ENCODE data around the gene MICU1. TPM values are rescaled to one million over a fixed set of nuclear protein-coding genes. Genes with fewer than 3 reads are reported as not detected.
"Not testable (repeated sequence)": the region's sequence is repeated elsewhere in the genome, so short reads cannot be mapped to it uniquely, and the experiment has no call there.

Gene MICU1
- total and polyA plus RNA-seq, 4 donors: 53.1 to 86.9 (median 73.8) TPM

DNA sequence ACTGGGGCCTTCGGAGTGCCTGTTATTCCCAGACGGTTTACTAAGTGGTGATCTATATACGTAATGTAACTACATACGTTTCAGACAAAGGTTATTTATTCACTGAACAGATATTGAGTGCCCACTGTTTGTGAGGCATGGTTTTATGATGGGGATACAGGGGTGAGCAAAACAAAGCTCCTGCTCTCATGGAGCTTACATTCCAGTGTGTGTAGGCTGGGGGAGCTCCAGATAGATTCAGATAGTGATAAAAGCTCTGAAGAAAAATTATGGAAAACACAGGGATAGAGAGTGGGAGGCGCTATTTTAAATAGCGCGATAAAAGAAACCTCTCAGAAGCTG is 270.7 kb downstream of the MICU1 start:
- no peaks in the 10 kb centered on the region for H3K9me3 ChIP-seq (ENCODE audit: control insufficient read depth, insufficient read depth, low read length)
- peak overlapping the region; percentile 99 for H3K4me3 ChIP-seq (ENCODE audit: low read depth, low read length)
- WGBS (ENCODE audit: insufficient coverage): 63% methylated on average over 3 of the region's 7 CpGs
- peak overlapping the region; percentile 100 for H3K27ac ChIP-seq (ENCODE audit: low read depth, low read length)
- peaks cover 21% of the 10 kb centered on the region for H3K4me1 ChIP-seq (ENCODE audit: control insufficient read depth, insufficient read depth, low read length)
- peaks cover 23% of the 10 kb centered on the region for H3K36me3 ChIP-seq (ENCODE audit: control insufficient read depth, insufficient read depth, low read length)
- H3K27me3 ChIP-seq (ENCODE audit: control insufficient read depth, insufficient read depth, low read length): no peaks in the 10 kb centered on the region
- no peak for DNase-seq (ENCODE audit: low read depth in 4 of 6, low spot score in 6 of 6)

DNA sequence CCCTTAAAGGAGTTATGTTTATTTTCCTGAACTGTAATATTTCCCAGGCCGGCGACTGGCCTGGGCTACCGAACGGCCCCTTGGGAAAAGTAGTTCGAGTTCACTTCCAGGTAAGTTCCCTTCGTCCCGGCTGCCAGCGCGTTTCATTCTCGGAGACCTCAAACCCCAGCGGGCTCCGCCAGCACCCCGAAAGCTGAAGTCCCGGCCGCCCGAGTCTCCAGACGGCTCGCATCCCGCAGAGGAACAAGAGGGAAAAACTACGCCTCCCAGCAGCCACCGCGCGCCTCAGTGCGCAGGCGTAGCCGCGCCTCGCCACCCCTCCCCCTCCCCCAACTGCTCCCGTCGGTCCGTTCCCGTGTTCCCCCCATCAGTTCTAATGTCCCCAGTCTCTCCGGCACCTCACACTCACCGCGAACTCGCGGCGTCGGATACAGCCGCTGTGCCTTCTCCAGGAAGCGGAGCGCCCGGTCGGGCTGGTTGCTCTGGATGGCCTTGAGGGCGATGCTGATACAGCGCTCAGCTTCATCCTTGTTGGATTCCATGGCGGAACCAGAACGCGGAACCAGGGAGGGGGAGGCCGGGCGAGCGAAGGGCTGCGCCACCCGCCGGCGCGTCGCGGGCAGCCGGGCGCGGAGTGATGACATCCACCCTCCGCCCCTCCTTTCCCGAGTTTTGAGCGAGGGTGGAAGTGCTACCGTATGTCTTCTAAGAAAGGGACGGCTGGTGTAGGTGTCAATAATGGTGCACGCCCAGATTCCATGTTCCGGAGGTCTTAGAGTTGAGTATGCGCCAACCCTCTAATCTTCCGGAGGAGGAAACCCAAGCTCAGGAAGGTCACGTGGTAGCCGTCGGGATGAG is 271.3 kb downstream of the MICU1 start, which contains the start of gene DNAJB12:
Gene DNAJB12 (minus strand): TSS at position 564 of the 858 bp plus-strand sequence. CDS start 22 bp downstream, at position 542.
- H3K36me3 ChIP-seq (ENCODE audit: control insufficient read depth, insufficient read depth, low read length): peaks cover 29% of the 10 kb centered on the region
- no peaks in the 10 kb centered on the region for H3K9me3 ChIP-seq (ENCODE audit: control insufficient read depth, insufficient read depth, low read length)
- H3K4me3 ChIP-seq (ENCODE audit: low read depth, low read length): peak within 1 kb of the TSS; percentile 99
- H3K27me3 ChIP-seq (ENCODE audit: control insufficient read depth, insufficient read depth, low read length): no peaks in the 10 kb centered on the region
- H3K4me1 ChIP-seq (ENCODE audit: control insufficient read depth, insufficient read depth, low read length): peaks cover 21% of the 10 kb centered on the region
- WGBS (ENCODE audit: insufficient coverage): under 1% methylated on average over 69 of the region's 74 CpGs
- peak; percentile 90 to 98 (median 96) for DNase-seq (ENCODE audit: low read depth in 4 of 6, low spot score in 6 of 6)
- peak within 1 kb of the TSS; percentile 100 for H3K27ac ChIP-seq (ENCODE audit: low read depth, low read length)

GRCh38 chr10:72353965-72354355 is 271.9 kb downstream of the MICU1 start:
- peak overlapping the region; percentile 100 for H3K27ac ChIP-seq (ENCODE audit: low read depth, low read length)
- no peaks in the 10 kb centered on the region for H3K27me3 ChIP-seq (ENCODE audit: control insufficient read depth, insufficient read depth, low read length)
- DNase-seq (ENCODE audit: low read depth in 4 of 6, low spot score in 6 of 6): no peak
- peaks cover 21% of the 10 kb centered on the region for H3K4me1 ChIP-seq (ENCODE audit: control insufficient read depth, insufficient read depth, low read length)
- 0% methylated on average over 16 of the region's 23 CpGs for WGBS (ENCODE audit: insufficient coverage)
- no peaks in the 10 kb centered on the region for H3K9me3 ChIP-seq (ENCODE audit: control insufficient read depth, insufficient read depth, low read length)
- peaks cover 32% of the 10 kb centered on the region for H3K36me3 ChIP-seq (ENCODE audit: control insufficient read depth, insufficient read depth, low read length)
- peak overlapping the region; percentile 99 for H3K4me3 ChIP-seq (ENCODE audit: low read depth, low read length)

DNA sequence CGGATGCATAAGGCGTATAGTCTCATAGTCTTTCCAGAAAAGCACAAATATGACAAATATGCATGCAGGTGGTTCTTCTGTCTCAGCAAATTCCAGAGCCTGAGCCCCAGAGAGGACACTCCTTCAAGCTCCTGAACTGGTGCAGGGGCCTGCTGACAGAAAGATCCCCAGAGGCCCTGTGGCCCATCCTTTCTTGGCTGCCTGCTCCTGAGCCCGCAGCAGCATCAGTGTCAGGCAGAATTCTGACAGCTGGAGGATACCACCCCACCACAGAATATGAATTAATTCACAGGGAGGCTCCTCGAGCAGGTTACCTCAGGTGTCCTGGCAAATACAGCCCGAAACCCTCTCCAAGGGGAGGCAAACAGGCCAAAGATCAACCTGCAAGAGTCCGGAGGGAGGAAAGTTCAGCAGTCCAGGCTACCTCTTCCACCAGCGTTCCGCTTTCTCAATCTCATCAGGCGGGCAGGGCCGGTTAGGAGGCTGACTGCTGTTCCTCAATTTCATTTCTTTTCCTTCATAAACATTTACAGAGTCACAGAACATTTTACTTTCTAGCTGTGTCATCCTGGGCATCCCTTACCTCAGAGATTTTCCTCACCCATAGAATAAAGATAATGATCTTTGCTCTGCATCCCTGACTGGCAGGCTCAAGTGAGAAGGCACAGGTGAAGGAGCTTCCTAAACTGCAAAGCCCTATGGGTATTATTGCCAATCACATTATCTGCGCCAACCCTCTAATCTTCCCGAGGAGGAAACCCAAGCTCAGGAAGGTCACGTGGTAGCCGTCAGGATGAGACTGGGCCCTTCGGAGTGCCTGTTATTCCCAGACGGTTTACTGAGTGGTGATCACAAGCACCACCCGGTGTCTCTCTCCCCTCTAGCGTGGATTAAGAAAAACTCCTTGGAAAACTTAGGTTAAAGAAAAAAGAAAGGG is 272.6 kb downstream of the MICU1 start:
- Histone ChIP-seq H3K36me3 (ENCODE audit: control insufficient read depth, insufficient read depth, low read length) (peaks cover 39% of the 10 kb centered on the region), H3K9me3 (ENCODE audit: control insufficient read depth, insufficient read depth, low read length) (no peaks in the 10 kb centered on the region), H3K4me3 (ENCODE audit: low read depth, low read length) (peak overlapping the region; percentile 99), H3K27me3 (ENCODE audit: control insufficient read depth, insufficient read depth, low read length) (no peaks in the 10 kb centered on the region), H3K4me1 (ENCODE audit: control insufficient read depth, insufficient read depth, low read length) (peaks cover 21% of the 10 kb centered on the region), H3K27ac (ENCODE audit: low read depth, low read length) (peak overlapping the region; percentile 100)
- DNase-seq (ENCODE audit: low read depth in 4 of 6, low spot score in 6 of 6): peak in 1 of 6 donors; percentile 37
- 51% methylated on average over 14 of the region's 18 CpGs for WGBS (ENCODE audit: insufficient coverage)

GRCh38 chr10:72351479-72351878 is 274.4 kb downstream of the MICU1 start:
- WGBS (ENCODE audit: insufficient coverage): 89% methylated on average over 6 of the region's 6 CpGs
- Histone ChIP-seq H3K36me3 (ENCODE audit: control insufficient read depth, insufficient read depth, low read length) (peaks cover 50% of the 10 kb centered on the region), H3K4me3 (ENCODE audit: low read depth, low read length) (no peak overlapping the region), H3K4me1 (ENCODE audit: control insufficient read depth, insufficient read depth, low read length) (peaks cover 21% of the 10 kb centered on the region), H3K9me3 (ENCODE audit: control insufficient read depth, insufficient read depth, low read length) (no peaks in the 10 kb centered on the region), H3K27ac (ENCODE audit: low read depth, low read length) (no peak overlapping the region), H3K27me3 (ENCODE audit: control insufficient read depth, insufficient read depth, low read length) (no peaks in the 10 kb centered on the region)
- no peak for DNase-seq (ENCODE audit: low read depth in 4 of 6, low spot score in 6 of 6)

DNA sequence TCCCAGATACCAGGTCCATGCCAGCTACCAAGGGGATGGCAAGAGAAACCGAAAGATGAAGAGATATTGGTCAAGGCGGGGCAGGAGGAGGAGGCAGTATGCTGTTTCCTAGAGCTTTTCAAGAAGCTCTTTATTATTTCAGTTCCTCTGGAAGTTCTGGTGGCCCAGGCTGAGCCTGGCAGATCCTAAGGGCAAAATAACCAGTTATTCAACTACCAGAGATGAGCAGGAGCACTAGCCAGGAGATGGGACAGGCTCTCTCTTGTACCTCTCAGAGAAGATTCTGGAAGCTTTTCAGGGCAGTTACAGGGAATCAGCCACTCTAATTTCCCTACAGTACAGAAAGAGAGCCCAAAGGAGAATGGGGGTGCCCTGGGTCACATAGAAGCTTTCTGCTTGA is 276.4 kb downstream of the MICU1 start:
- Histone ChIP-seq H3K27ac (ENCODE audit: low read depth, low read length) (no peak overlapping the region), H3K4me1 (ENCODE audit: control insufficient read depth, insufficient read depth, low read length) (peaks cover 29% of the 10 kb centered on the region), H3K9me3 (ENCODE audit: control insufficient read depth, insufficient read depth, low read length) (no peaks in the 10 kb centered on the region), H3K27me3 (ENCODE audit: control insufficient read depth, insufficient read depth, low read length) (no peaks in the 10 kb centered on the region), H3K4me3 (ENCODE audit: low read depth, low read length) (no peak overlapping the region), H3K36me3 (ENCODE audit: control insufficient read depth, insufficient read depth, low read length) (peaks cover 58% of the 10 kb centered on the region)
- DNase-seq (ENCODE audit: low read depth in 4 of 6, low spot score in 6 of 6): no peak
- 100% methylated on average over 1 of the region's 2 CpGs for WGBS (ENCODE audit: insufficient coverage)

DNA sequence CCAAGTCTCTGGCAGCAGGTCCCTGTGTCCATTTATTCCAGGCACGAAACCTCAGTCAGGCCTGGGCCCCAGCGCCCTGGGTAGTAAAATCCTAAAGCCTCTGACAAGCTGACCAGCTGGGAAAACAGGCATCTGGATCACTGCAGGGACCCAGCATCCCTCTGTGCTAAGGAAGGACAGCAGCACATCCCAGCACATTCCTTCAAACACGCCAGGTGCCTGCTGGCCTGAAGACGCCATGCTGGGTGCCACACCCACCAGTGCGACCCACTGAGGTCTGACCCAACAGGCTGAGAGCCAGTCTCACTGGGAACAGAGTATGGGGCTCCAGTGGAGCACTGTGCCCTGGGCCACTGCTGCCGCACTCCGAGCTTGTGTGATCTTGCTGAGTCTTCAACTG is 277.6 kb downstream of the MICU1 start:
- H3K4me3 ChIP-seq (ENCODE audit: low read depth, low read length): no peak overlapping the region
- peaks cover 68% of the 10 kb centered on the region for H3K36me3 ChIP-seq (ENCODE audit: control insufficient read depth, insufficient read depth, low read length)
- WGBS (ENCODE audit: insufficient coverage): 79% methylated on average over 7 of the region's 7 CpGs
- H3K27ac ChIP-seq (ENCODE audit: low read depth, low read length): no peak overlapping the region
- no peaks in the 10 kb centered on the region for H3K9me3 ChIP-seq (ENCODE audit: control insufficient read depth, insufficient read depth, low read length)
- DNase-seq (ENCODE audit: low read depth in 4 of 6, low spot score in 6 of 6): no peak
- no peaks in the 10 kb centered on the region for H3K27me3 ChIP-seq (ENCODE audit: control insufficient read depth, insufficient read depth, low read length)
- H3K4me1 ChIP-seq (ENCODE audit: control insufficient read depth, insufficient read depth, low read length): peaks cover 29% of the 10 kb centered on the region

- WGBS (ENCODE audit: insufficient coverage): 92% methylated on average over 4 of the region's 7 CpGs
These were observed 279.8 kb downstream of the MICU1 start for GRCh38 chr10:72346117-72346516.

DNA sequence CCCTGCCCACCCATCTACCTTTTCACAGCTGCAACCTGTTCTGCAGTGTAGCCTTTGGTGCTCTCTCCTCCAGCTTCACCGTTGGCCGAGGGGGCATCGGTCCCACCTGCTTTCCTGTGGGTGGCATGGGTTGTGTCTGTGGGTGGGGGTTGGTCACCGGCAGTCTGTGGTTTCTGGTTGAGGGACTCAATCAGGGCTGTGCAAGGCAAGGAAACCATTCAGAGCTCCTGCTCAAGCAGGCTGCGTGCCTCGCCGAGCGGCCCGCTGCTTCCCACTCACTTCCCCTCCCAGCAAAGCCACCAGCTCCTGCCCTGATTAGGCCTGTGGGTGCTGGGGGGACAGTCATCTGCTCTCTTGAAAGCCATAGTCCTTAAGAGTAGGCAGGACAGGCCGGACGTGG is 280.9 kb downstream of the MICU1 start:
- Histone ChIP-seq H3K36me3 (ENCODE audit: control insufficient read depth, insufficient read depth, low read length) (peaks cover 72% of the 10 kb centered on the region), H3K27me3 (ENCODE audit: control insufficient read depth, insufficient read depth, low read length) (no peaks in the 10 kb centered on the region), H3K4me3 (ENCODE audit: low read depth, low read length) (no peak overlapping the region), H3K9me3 (ENCODE audit: control insufficient read depth, insufficient read depth, low read length) (no peaks in the 10 kb centered on the region), H3K27ac (ENCODE audit: low read depth, low read length) (peak overlapping the region; percentile 82), H3K4me1 (ENCODE audit: control insufficient read depth, insufficient read depth, low read length) (peaks cover 37% of the 10 kb centered on the region)
- DNase-seq (ENCODE audit: low read depth in 4 of 6, low spot score in 6 of 6): no peak
- WGBS (ENCODE audit: insufficient coverage): 89% methylated on average over 6 of the region's 11 CpGs

More at GRCh38 chr10:72346117-72346516, 279.8 kb downstream of the MICU1 start:
- H3K27ac ChIP-seq (ENCODE audit: low read depth, low read length); H3K4me3 ChIP-seq (ENCODE audit: low read depth, low read length); DNase-seq (ENCODE audit: low read depth in 4 of 6, low spot score in 6 of 6); H3K9me3 ChIP-seq (ENCODE audit: control insufficient read depth, insufficient read depth, low read length); H3K27me3 ChIP-seq (ENCODE audit: control insufficient read depth, insufficient read depth, low read length): not testable (repeated sequence)
- Histone ChIP-seq H3K4me1 (ENCODE audit: control insufficient read depth, insufficient read depth, low read length) (peaks cover 28% of the 10 kb centered on the region), H3K36me3 (ENCODE audit: control insufficient read depth, insufficient read depth, low read length) (peaks cover 71% of the 10 kb centered on the region)

Measured in spinal cord (tissue), 10 donors.